GM12874 (cell line): ENCODE data around the gene GIPC3.

ENCODE experiments used
- TF ChIP-seq, protein P1 (sequence below): IDR thresholded peaks from 2 replicates; pipeline ENCODE4 v1.5.1; 2011; ENCODE audit warnings: low read depth, mild to moderate bottlenecking, control low read depth, low read length, moderate library complexity; ENCODE audit not compliant: insufficient read depth

Gene GIPC3

DNA sequence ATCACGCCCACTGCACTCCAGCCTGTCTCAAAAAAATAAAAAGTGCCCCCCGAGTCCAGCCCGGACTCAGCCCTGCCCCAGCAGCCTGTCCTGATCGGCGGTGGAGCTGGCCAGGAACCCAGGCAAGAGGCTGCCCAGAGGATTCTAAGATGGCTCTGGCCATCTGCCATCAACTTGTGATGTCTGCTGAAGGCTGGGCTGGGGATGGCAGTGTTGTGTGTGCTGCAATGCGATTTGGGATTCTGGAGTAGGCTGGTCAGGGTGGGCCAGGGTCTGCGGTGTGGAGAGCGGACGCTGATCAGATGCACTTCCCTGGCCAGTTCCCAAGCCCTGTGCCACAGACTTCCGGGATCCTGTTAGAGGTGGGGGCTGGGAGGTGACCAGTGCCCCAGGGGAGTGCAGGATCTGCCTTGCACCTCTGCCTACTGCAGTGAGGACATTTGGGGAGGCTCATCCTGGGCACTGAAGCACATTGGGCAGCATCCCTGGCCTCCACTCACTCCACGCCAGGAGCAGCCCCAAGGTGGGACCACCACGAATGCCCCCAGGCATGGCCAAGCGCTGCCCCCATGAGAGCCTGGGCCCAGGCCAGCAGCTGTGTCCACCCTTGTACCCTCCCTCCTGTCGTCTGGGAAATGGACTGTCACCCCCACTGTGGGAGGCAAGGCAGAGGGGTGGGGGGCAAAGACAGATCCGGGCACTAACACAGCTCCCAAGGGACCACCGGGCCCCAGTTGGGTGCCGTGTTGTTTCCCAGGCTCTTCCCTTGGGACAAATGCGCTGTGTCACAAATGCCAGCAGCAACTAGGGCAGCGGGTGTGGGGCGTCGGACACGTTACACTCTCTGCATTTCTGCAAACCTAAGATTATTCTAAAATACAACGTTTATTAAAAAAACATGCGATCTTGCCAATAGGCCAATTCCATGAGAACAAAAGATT lies 24.8 kb downstream of the GIPC3 start:
- TF ChIP-seq, protein P1, sequence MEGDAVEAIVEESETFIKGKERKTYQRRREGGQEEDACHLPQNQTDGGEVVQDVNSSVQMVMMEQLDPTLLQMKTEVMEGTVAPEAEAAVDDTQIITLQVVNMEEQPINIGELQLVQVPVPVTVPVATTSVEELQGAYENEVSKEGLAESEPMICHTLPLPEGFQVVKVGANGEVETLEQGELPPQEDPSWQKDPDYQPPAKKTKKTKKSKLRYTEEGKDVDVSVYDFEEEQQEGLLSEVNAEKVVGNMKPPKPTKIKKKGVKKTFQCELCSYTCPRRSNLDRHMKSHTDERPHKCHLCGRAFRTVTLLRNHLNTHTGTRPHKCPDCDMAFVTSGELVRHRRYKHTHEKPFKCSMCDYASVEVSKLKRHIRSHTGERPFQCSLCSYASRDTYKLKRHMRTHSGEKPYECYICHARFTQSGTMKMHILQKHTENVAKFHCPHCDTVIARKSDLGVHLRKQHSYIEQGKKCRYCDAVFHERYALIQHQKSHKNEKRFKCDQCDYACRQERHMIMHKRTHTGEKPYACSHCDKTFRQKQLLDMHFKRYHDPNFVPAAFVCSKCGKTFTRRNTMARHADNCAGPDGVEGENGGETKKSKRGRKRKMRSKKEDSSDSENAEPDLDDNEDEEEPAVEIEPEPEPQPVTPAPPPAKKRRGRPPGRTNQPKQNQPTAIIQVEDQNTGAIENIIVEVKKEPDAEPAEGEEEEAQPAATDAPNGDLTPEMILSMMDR: no peak

DNA sequence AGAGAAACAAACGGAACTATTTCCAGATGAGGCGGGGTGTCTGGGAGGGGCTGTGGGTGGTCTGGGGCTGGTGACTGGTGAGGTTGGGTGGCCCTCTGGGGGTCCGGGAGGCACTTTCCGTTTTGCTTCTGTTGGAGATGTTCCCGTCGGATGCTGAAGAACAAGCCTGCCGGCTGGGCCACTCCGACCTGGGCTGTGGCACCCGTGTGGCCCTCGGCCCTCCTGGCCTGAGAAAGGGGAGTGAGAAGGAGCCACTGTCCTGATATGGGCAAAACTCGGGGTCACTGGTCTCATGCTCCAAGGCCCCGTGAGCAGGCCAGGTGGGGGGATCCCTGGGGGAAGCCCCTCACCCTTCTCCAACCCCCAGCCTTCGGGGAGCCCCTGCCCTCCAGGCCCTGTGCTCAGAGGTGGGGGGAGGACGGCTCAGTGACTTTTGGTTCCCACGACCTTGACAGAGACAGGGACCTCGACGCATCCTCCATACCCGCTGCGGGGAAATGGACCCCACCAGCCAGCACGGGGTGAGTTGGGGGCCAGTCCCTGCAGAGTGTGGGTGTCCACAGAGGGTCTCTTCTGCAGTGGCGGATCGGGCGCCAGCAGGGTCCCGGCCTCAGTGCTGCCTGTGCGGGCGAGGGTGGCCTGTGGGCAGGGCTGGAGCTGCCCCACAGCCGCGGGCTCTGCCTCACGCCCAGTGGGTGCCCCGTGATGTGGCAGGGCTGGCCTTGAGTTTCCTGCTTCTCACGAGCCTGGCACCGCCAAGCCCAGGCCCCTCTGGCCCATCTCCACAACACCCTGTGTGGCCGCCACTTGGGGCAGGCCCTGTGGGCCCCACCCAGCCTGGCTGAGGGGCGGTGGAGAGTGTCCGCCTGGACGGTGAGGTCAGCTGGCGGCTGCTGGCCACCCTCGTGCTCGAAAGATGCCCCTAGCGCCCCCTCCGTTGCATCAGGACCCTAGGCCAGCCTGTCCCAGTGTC lies 25.8 kb downstream of the GIPC3 start:
- TF ChIP-seq, protein P1: no peak

DNA sequence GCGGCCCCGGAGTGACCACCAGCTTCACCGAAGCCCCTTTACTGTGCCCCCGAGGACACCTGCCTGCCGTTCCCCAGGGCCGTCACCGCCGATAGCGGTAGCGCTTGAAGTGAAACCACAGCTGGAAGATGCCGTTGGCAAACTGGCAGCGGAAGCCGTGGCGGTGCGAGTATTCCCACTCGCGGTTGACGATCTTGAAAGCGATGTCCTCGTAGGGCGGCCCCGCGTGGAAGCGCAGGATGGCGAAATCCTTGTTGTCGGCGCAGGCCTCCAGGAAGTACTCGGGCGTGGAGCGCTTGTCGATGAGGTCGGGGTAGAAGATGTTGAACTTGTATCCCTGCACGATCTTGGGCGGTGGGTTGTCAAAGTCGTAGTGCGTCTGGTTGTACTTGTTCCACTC lies 26.6 kb downstream of the GIPC3 start:
- TF ChIP-seq, protein P1: no peak

DNA sequence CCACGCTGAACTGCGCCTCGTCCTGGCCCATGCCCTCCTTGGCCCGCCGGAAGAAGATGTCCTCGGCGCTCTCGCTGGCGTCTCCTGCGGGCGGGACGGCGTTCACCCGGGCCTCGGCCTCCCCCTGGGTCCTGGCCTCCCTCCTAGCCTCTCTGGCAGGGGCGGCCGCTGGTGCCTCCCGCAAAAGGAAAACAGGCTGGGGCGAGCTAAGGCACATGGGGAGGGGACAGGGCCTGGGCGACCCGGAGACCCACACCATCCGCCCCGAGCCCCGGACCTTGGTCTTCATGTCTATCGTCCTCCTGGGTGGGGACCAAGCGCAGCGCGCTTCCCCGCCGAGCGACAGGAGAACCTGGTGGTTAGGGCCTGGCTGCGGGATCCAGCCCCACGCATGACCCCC lies 27.1 kb downstream of the GIPC3 start:
- TF ChIP-seq, protein P1: no peak

DNA sequence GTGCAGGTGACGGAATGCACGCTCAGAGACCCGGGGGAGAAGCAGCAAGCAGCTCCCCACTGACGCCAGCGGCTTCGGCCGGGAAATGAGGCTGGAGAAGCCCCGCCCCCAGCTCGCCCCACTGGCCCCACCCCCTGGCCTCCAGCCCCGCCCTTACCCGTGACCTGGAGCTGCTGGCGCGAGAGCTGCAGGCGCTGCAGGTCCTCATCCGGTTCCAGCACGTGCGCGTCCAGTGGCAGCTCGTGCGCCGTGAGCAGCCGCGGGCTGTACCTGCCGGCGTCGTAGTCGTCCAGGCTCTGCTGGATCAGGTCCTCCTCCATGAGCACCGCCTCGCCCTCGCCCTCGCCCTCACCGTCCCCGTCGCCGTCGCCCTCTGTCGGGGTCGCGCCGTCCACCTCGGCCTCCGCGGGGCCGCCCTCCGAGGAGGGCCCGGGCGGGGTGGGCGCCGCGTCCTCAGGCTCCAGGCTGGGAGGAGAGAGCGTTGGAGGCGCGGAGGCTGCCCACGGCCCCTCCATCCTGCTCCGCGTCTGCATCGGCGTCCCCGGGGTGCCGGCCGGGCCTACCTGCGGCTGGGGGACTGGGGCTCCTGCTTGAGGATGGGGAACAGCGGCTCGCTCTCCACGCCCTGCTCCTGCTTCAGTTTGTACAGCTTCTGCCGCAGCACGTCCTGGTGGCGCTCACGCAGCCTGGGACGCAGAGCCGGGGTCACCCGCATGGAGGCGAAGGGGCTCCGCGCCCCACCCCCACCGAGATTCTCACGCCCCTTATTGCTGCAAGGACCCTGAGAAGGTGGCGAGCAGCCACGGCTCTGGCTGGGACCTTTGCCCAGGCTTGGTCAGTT lies 27.8 kb downstream of the GIPC3 start:
- TF ChIP-seq, protein P1: no peak

DNA sequence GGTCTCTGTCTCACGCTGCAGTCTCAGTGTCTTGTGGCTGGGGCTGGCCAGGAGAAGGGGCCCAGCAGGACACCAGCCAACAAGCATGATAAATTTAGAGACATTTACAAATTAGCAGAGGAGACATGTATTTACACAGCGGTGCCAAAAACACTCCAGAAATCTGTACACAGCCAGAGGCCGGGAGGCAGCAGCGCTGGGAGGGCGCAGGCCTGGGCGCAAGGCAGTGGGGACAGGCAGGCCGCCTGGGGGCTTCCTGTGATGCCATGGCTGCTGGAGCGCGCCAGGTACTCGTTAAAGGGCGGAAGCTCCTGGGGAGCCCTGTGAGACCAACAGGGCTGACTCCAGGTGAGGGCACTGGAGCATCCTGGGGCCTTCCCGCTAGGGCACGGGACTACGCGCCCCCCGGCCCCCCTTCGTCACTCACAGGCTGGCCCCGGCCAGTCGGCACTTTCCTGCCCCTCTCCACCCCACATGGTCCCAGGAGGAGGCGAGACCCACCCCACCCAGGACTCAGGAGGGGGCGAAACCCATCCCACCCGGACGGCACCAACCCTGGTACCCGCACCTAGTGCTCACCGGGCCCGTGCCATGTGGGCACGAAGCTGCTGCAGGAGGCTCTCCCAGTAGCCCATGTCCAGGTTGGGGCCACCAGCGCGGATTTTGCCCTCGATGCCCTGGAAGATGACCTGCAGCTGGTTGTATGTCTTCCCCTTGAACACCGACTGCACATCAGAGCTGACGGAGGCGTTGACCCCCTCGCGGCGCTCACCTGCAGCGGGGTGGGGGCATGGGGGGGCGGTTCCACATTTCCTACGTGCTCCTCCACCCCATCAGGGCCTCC lies 28.8 kb downstream of the GIPC3 start:
- TF ChIP-seq, protein P1: no peak
